Testis (tissue), 3 donors: Measurements from ENCODE around the gene GAB2. TPM values are rescaled to one million over a fixed set of nuclear protein-coding genes. Genes with fewer than 3 reads are reported as not detected.

ENCODE experiments used
- DNase-seq: peaks from one replicate; pipeline ENCODE4 v3.0.0-alpha.2; 2019
- H3K27ac ChIP-seq, 2 donors: fragments of 200-600 bp; sonication (generic); one replicate each; pipeline ENCODE4 v1.5.1; 2019
- H3K27me3 ChIP-seq: fragments of 200-600 bp; sonication (generic); one replicate; pipeline ENCODE4 v1.5.1; 2019
- H3K36me3 ChIP-seq: fragments of 200-600 bp; sonication (generic); one replicate; pipeline ENCODE4 v1.5.1; 2017; ENCODE audit warnings: low read depth; ENCODE audit errors: missing control alignments
- H3K4me1 ChIP-seq: fragments of 200-600 bp; sonication (generic); one replicate; pipeline ENCODE4 v1.5.1; 2019
- H3K4me3 ChIP-seq, 2 donors: fragments of 200-600 bp; sonication (generic); one replicate each; pipeline ENCODE4 v1.5.1; 2017 to 2019
- H3K9me3 ChIP-seq: fragments of 200-600 bp; sonication (generic); one replicate; pipeline ENCODE4 v1.5.1; 2017
- POLR2A ChIP-seq: fragments of 450-650 bp; IDR thresholded peaks from one replicate; pipeline ENCODE4 v1.6.1; 2017; ENCODE audit warnings: antibody characterized with exemption, mild to moderate bottlenecking, moderate library complexity
- WGBS, 2 donors: methylation state at CpG; one replicate each; pipeline ENCODE4 v1.1.5; 2018; 5-methylcytosine and 5-hydroxymethylcytosine counted together
- intact Hi-C: fragments of 100-400 bp; cut with DNase I; formaldehyde crosslinking; loops from one replicate; pipeline ENCODE4 v1.15.1; 2023; ENCODE audit warnings: low total_unique reads
- polyA plus RNA-seq: library from polyadenylated mRNA; stranded (reverse); fragments of 350-450 nt; fragmentation: Illumina TruSeq; extraction: RNeasy Lipid Tissue Mini Kit (QIAGEN cat#74804); gene quantifications from one replicate; pipeline ENCODE4 v1.2.3, GENCODE V29; 2014; ENCODE audit warnings: low read depth, low replicate concordance; ENCODE audit not compliant: insufficient read depth
- total RNA-seq, 2 donors: library from RNA; depleted of rRNA; stranded (reverse); fragments of >200 nt; gene quantifications; one replicate each; pipeline ENCODE4 v1.2.3, GENCODE V29; 2016
- TF ChIP-seq, protein P1 (sequence below), 3 experiments: fragments of 450-650 bp in 2 of 3; fragments of 200-600 bp in 1 of 3; sonication (generic) in 1 of 3; IDR thresholded peaks; one replicate each; pipeline ENCODE4 v1.5.1; 2016 to 2019; ENCODE audit warnings: antibody characterized with exemption in 3 of 3, mild to moderate bottlenecking in 2 of 3, moderate library complexity in 1 of 3

The GAB2 gene
- total and polyA plus RNA-seq, 3 donors from 2014 or later = 9.2 to 14.3 (median 10.9) TPM

DNA sequence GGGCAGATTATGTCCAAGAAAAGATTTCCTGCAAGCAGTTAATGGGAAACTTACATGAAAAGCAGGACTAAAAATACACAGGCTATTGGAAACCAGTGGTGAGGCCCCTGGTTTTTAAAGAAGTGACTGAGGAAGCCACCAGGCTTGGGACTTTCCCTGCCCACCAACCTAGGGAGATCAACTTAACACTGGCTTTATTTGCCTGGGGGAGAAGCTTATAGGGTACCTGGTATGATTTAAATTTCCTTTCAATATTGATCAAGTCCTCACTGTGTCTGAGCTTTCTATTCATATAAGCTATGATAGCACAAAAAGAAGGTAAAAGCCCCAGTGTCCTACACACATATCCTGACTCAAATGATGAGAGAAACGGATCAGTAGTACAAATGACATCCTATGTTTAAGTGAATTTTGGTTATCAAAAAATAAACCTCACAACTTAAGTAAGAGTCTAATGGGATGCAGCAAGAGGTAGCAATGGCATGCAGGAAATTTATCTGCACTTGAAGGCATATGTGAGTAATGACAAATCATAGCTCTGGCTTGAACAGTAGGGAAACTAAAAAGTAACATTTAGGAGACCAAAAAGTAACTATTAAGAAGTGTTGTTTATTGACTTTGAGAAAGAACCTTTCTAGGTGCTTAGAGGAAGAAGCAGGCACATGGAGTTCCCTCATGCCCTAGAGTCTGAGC, 85.3 kb downstream of the GAB2 start:
- Histone ChIP-seq H3K4me1 (no peaks in the 10 kb centered on the region), H3K4me3 (no peak overlapping the region), H3K27ac (no peak overlapping the region), H3K36me3 (no peaks in the 10 kb centered on the region), H3K9me3 (no peaks in the 10 kb centered on the region), H3K27me3 (no peaks in the 10 kb centered on the region)
- intact Hi-C loops = no loop called here
- no peak for DNase-seq
- 74 to 75% methylated on average over 1 of the region's 1 CpG for WGBS, 2 donors
- no peak for TF ChIP-seq POLR2A
- TF ChIP-seq, protein P1, sequence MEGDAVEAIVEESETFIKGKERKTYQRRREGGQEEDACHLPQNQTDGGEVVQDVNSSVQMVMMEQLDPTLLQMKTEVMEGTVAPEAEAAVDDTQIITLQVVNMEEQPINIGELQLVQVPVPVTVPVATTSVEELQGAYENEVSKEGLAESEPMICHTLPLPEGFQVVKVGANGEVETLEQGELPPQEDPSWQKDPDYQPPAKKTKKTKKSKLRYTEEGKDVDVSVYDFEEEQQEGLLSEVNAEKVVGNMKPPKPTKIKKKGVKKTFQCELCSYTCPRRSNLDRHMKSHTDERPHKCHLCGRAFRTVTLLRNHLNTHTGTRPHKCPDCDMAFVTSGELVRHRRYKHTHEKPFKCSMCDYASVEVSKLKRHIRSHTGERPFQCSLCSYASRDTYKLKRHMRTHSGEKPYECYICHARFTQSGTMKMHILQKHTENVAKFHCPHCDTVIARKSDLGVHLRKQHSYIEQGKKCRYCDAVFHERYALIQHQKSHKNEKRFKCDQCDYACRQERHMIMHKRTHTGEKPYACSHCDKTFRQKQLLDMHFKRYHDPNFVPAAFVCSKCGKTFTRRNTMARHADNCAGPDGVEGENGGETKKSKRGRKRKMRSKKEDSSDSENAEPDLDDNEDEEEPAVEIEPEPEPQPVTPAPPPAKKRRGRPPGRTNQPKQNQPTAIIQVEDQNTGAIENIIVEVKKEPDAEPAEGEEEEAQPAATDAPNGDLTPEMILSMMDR (IDR thresholded peaks at IDR 0.05) = no peak

DNA sequence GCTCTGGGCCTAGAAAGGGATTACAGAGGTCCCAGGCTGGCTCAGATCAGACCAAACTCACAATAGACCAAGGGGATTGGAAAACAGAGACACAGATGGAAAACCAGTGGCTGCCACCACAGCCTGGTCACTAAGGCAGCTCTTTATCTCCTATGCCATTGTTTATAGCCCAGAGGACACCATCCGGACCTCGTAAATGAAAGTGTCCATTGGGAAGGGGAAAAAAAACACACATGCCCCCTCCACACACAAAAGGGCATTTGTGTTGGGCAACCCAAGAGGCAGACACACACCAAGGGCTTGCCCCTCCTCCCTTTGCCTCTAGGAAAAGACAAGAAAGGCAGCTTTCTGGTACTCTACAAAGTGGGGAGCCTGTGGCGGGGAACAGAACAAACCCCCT, 85.9 kb downstream of the GAB2 start:
- TF ChIP-seq, protein P1 (IDR thresholded peaks at IDR 0.05) = no peak
- no peak for TF ChIP-seq POLR2A
- no peaks in the 10 kb centered on the region for H3K36me3 ChIP-seq
- no peaks in the 10 kb centered on the region for H3K9me3 ChIP-seq
- no peaks in the 10 kb centered on the region for H3K27me3 ChIP-seq
- no peak for DNase-seq
- no peaks in the 10 kb centered on the region for H3K4me1 ChIP-seq
- WGBS, 2 donors = 59 to 88% methylated on average over 3 of the region's 3 CpGs
- intact Hi-C loops = no loop called here
- H3K27ac ChIP-seq = no peak overlapping the region
- no peak overlapping the region for H3K4me3 ChIP-seq

DNA sequence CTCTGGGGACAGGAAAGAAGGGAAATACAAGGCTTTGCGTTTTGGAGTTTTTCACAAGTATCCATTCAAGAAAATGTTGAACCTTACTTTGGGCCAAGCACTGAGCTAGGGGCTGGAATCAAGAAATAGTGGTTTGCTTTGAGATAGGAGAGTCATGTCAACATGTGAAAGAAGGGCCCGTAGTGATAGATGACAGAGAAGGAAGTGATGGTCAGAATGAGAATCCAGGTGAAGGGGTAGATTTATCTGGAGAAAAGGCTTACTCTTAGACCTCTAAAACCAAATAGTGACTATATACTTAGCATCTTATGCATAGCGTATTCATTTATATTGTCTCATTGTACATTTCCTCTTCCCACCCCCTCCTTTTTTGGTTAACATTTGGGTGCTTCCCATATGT, 87.3 kb downstream of the GAB2 start:
- Histone ChIP-seq H3K27me3 (no peaks in the 10 kb centered on the region), H3K36me3 (no peaks in the 10 kb centered on the region), H3K4me3 (no peak overlapping the region), H3K4me1 (no peaks in the 10 kb centered on the region), H3K27ac (no peak overlapping the region), H3K9me3 (no peaks in the 10 kb centered on the region)
- intact Hi-C loops = no loop called here
- no peak for TF ChIP-seq POLR2A
- TF ChIP-seq, protein P1 (IDR thresholded peaks at IDR 0.05) = no peak
- no peak for DNase-seq
- 86 to 93% methylated on average over 3 of the region's 3 CpGs for WGBS, 2 donors

DNA sequence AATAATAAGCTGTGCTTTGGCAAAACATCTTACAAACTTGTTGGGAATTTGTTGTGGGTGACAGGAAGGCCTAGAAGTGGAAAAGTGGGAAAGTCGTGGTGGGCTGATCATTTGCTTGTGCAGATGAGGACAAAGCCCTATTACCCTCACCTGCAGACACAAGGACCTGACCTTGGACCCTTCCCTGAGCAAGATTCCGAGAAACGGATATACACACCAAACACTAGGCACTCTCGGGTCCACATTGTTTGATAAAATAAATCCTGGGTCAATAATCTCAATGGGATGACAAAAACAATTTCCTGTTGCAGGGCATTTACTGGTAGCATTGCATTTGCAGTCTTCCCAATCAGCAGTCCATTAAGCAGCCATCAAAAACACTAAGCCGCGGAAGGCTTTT, 89.7 kb downstream of the GAB2 start:
- 82 to 90% methylated on average over 6 of the region's 6 CpGs for WGBS, 2 donors
- DNase-seq = no peak
- Histone ChIP-seq H3K27me3 (no peaks in the 10 kb centered on the region), H3K36me3 (no peaks in the 10 kb centered on the region), H3K4me1 (no peaks in the 10 kb centered on the region), H3K4me3 (no peak overlapping the region), H3K27ac (no peak overlapping the region), H3K9me3 (no peaks in the 10 kb centered on the region)
- TF ChIP-seq POLR2A = no peak
- TF ChIP-seq, protein P1 (IDR thresholded peaks at IDR 0.05) = no peak
- intact Hi-C loops = no loop called here

DNA sequence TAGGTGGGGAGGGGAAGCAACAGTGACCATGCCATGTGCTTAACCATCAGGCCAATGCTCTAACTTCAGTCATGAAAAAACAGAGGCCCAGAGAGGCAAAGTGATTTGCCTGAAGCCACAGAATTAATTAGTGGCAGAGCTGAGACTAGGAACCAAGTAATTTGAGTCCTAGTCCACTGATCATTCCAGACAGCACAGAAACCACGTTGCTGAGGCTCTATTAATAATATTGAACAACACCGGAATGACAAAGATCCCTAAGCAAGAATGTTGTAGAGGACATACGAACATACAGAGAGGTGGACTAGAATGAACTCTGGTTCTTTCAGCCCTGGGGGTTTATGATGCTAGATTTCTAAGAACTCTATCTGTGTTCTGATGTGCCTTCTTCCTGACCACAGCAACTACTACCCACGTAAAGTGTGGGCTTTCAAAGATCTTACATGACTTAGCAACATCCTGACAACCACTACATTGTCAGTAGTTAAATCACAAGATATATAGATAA, 92.3 kb downstream of the GAB2 start:
- Histone ChIP-seq H3K27ac (no peak overlapping the region), H3K27me3 (no peaks in the 10 kb centered on the region), H3K9me3 (no peaks in the 10 kb centered on the region), H3K4me1 (no peaks in the 10 kb centered on the region), H3K4me3 (no peak overlapping the region), H3K36me3 (no peaks in the 10 kb centered on the region)
- TF ChIP-seq POLR2A = no peak
- no peak for DNase-seq
- intact Hi-C loops = no loop called here
- WGBS, 2 donors = 75 to 81% methylated on average over 4 of the region's 4 CpGs
